ENCODE data around the gene PNPLA1.

PNPLA1 gene

DNA sequence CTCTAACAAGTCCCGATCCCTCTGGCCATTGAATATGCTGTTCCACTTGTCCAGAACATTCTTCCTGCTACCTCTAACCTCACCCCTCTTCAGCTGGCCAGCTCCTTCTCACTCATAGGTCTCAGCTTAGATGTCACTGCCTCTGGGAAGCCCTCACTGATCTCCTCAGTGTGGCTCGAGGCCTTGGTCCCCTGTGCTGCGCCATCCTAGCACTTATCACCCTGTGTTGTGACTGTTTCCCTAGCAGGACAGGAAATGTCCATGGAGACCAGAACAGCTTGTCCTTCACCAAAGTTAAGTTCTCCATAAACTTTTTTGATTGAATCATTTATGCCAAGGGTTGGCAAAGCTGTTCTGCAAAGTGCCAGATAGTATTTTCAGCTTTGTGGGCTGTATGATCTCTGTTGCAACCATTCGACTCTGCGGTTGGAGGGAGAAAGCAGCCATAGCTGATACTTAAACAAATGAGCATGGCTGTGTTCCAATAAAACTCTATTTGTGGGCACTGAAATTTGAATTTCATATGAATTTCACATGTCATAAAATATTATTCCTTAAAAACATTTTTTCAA is 73.3 kb downstream of the PNPLA1 start:
- TF ChIP-seq CTCF (IDR thresholded peaks at IDR 0.05; ENCODE audit: low read depth, low read length) = no peak
- no peak overlapping the region for H3K4me3 ChIP-seq (ENCODE audit: low read depth, low read length)

DNA sequence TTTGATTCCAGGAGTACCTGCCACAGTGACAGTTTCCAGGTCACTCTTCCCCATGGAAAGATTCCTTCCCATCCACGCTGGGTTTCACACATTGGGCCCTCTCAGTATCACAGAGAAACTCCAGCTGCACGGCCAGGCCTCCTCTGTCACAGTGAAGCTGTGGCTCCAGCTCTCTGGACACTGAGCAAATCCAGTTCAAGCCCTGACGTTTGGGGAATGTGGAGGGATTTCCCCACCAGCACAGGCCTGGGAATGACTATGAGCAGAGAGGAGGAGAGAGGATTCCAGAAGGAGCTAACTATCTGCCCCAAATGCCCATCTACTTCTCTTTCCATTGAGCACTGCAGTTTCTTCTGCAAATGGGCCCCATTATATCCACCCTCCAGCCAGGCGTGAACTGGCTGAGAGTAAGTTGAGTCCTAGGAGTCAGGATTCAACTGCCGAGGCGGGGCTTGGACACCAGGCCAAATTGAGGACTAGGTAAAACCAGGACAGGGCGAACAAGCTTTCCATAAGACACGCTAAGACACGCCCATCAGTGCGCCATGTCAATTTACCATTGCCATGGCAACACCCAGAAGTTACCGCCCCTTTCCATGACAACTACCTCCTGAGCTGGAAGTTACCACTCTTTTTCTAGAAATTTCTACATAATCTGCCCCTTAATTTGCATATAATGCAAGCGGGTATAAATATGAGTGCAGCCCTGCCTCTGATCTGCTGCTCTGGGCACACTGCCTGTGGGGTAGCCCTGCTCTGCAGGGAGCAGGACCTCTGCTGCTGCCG is 76.0 kb downstream of the PNPLA1 start:
- no peak overlapping the region for H3K4me3 ChIP-seq (ENCODE audit: low read depth, low read length)
- TF ChIP-seq CTCF (IDR thresholded peaks at IDR 0.05; ENCODE audit: low read depth, low read length) = no peak

GRCh38 chr6:36346486-36347273 is 76.8 kb downstream of the PNPLA1 start:
- no peak for TF ChIP-seq CTCF (IDR thresholded peaks at IDR 0.05; ENCODE audit: low read depth, low read length)
- H3K4me3 ChIP-seq (ENCODE audit: low read depth, low read length) = no peak overlapping the region

DNA sequence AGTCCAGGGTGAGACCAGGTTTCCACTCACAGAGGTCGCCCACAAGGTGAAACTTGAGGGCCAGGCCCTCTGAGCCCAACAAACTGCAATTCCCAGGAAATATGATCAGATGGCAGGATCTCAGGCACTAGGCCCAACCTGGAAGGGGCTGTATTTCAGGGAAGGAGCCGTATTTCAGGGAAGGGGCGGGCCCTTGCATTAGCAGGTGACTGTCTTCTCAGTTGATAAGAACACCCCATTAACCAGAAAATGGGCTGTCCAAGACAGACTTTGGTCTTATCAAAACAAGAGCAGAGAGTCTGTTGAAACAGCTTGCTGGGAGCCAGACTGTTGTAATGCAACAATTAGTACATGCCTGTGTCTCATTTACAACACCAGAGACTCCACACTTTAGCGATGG is 77.8 kb downstream of the PNPLA1 start:
- no peak for TF ChIP-seq CTCF (IDR thresholded peaks at IDR 0.05; ENCODE audit: low read depth, low read length)
- no peak overlapping the region for H3K4me3 ChIP-seq (ENCODE audit: low read depth, low read length)

DNA sequence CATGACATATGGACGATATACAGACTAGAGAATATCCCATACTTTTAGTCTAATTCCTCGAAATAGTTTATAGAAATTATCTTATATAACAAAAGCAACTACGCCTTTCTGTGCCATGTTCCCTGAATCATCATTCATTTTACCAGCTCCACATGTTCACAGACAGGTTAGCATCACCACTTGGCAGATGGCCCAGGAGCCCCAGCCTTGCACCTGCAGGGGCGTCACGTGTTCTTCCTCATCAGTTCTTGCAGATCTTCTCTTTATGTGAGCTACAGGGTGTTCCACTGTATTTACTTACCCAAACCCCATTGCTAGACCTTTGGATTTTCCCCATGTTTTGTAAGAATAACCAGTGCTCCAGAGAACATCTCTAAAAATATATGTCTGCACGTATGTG is 79.4 kb downstream of the PNPLA1 start:
- no peak overlapping the region for H3K4me3 ChIP-seq (ENCODE audit: low read depth, low read length)
- TF ChIP-seq CTCF (IDR thresholded peaks at IDR 0.05; ENCODE audit: low read depth, low read length) = no peak

- TF ChIP-seq CTCF (IDR thresholded peaks at IDR 0.05; ENCODE audit: low read depth, low read length) = no peak
These were observed 80.2 kb downstream of the PNPLA1 start for GRCh38 chr6:36350082-36350481.

More at GRCh38 chr6:36350082-36350481, 80.2 kb downstream of the PNPLA1 start:
- H3K4me3 ChIP-seq (ENCODE audit: low read depth, low read length) = no peak overlapping the region

Data from WI38 (cell line).